ENCODE results near the gene MYO9B. TPM values are rescaled to one million over a fixed set of nuclear protein-coding genes. Genes with fewer than 3 reads are reported as not detected.

The MYO9B gene
- total RNA-seq, 6 experiments from 2014 or later, result 25.4 to 38.7 (median 36.0) TPM

GRCh38 chr19:17165715-17166114 lies 90.1 kb downstream of the MYO9B start:
- ATAC-seq, result no peak
- Histone ChIP-seq H3K9me3 (no peaks in the 10 kb centered on the region), H3K4me3 (no peak overlapping the region), H3K4me1 (no peaks in the 10 kb centered on the region), H3K36me3 (peaks cover 0 to 69% (median 17%) of the 10 kb centered on the region in 4 donors), H3K27me3 (no peaks in the 10 kb centered on the region), H3K27ac (no peak overlapping the region)
- 72% methylated on average over 1 of the region's 5 CpGs for WGBS (ENCODE audit: insufficient coverage, low coverage, low lambda C conversion rate, missing lambda C conversion rate)
- intact Hi-C loops (cut with DNase I), result no loop called here
- TF ChIP-seq CTCF (IDR thresholded peaks at IDR 0.05) (no peak), POLR2A (IDR thresholded peaks at IDR 0.05) (no peak)
- no peak for DNase-seq

- 81% methylated on average over 13 of the region's 13 CpGs for WGBS (ENCODE audit: insufficient coverage, low coverage, low lambda C conversion rate, missing lambda C conversion rate)
Measured at GRCh38 chr19:17170538-17171297, 95.1 kb downstream of the MYO9B start.

GRCh38 chr19:17171874-17172273 lies 96.3 kb downstream of the MYO9B start:
- H3K4me1 ChIP-seq, result no peaks in the 10 kb centered on the region
- no peaks in the 10 kb centered on the region for H3K9me3 ChIP-seq
- 83% methylated on average over 2 of the region's 8 CpGs for WGBS (ENCODE audit: insufficient coverage, low coverage, low lambda C conversion rate, missing lambda C conversion rate)
- no peak for TF ChIP-seq CTCF (IDR thresholded peaks at IDR 0.05)
- TF ChIP-seq POLR2A (IDR thresholded peaks at IDR 0.05), result no peak
- no peaks in the 10 kb centered on the region for H3K27me3 ChIP-seq
- no peak overlapping the region for H3K27ac ChIP-seq
- peaks cover 0 to 62% (median 16%) of the 10 kb centered on the region in 4 donors for H3K36me3 ChIP-seq
- intact Hi-C loops (cut with DNase I), result no loop called here
- ATAC-seq (peak in 1 of 4 donors; percentile 10), DNase-seq (no peak)
- H3K4me3 ChIP-seq, result no peak overlapping the region

More at GRCh38 chr19:17170538-17171297, 95.1 kb downstream of the MYO9B start:
- TF ChIP-seq POLR2A (IDR thresholded peaks at IDR 0.05) (no peak), CTCF (IDR thresholded peaks at IDR 0.05) (no peak)
- Histone ChIP-seq H3K4me3 (no peak overlapping the region), H3K27me3 (no peaks in the 10 kb centered on the region), H3K4me1 (no peaks in the 10 kb centered on the region), H3K27ac (no peak overlapping the region), H3K36me3 (peaks cover 0 to 63% (median 16%) of the 10 kb centered on the region in 4 donors), H3K9me3 (no peaks in the 10 kb centered on the region)
- intact Hi-C loops (cut with DNase I), result no loop called here
- DNase-seq (no peak), ATAC-seq (peak in 1 of 4 donors; percentile 35)

GRCh38 chr19:17172624-17173345 lies 97.2 kb downstream of the MYO9B start:
- H3K4me3 ChIP-seq, result no peak overlapping the region
- 79% methylated on average over 11 of the region's 33 CpGs for WGBS (ENCODE audit: insufficient coverage, low coverage, low lambda C conversion rate, missing lambda C conversion rate)
- no peak overlapping the region for H3K27ac ChIP-seq
- H3K27me3 ChIP-seq, result no peaks in the 10 kb centered on the region
- ATAC-seq, result peak in 1 of 4 donors; percentile 21
- DNase-seq, result no peak
- TF ChIP-seq CTCF (IDR thresholded peaks at IDR 0.05) (no peak), POLR2A (IDR thresholded peaks at IDR 0.05) (no peak)
- H3K4me1 ChIP-seq, result no peaks in the 10 kb centered on the region
- intact Hi-C loops (cut with DNase I), result no loop called here
- peaks cover 0 to 69% (median 15%) of the 10 kb centered on the region in 4 donors for H3K36me3 ChIP-seq
- H3K9me3 ChIP-seq, result no peaks in the 10 kb centered on the region

Data from right lobe of liver (tissue), 6 donors.